A549 (cell line): Measurements from ENCODE around the gene MYDGF.

Experiments
- CBX2 ChIP-seq: fragments of 200-600 bp; sonication (generic); IDR thresholded peaks from 2 replicates; pipeline ENCODE4 v1.6.1; 2016; ENCODE audit warnings: low read depth, mild to moderate bottlenecking, borderline replicate concordance
- CEBPB ChIP-seq, 2 experiments: fragments of >200 bp in 1 of 2; sonication (Bioruptor Twin) in 1 of 2; formaldehyde crosslinking in 1 of 2; IDR thresholded peaks; 2 replicates each; pipeline ENCODE4 v1.6.1; 2012 to 2016
- EHMT2 ChIP-seq: fragments of 200-600 bp; sonication (generic); IDR thresholded peaks from 2 replicates; pipeline ENCODE4 v1.6.1; 2016; ENCODE audit warnings: antibody characterized with exemption, low read depth, mild to moderate bottlenecking, moderate library complexity
- KDM1A ChIP-seq: fragments of 200-600 bp; sonication (generic); IDR thresholded peaks from 2 replicates; pipeline ENCODE4 v1.6.1; 2016; ENCODE audit warnings: low read depth, mild to moderate bottlenecking
- MAX ChIP-seq: IDR thresholded peaks from 2 replicates; pipeline ENCODE4 v1.6.1; 2012
- MAZ ChIP-seq: fragments of 150-350 bp; IDR thresholded peaks from 2 replicates; pipeline ENCODE4 v1.6.1; 2014; ENCODE audit warnings: antibody characterized with exemption, low read depth, low read length, borderline replicate concordance
- NR3C1 ChIP-seq: fragments of >200 bp; sonication (Bioruptor Twin); formaldehyde crosslinking; IDR thresholded peaks from 3 replicates; pipeline ENCODE4 v1.6.1; 2017
- POLR2A ChIP-seq: IDR thresholded peaks from 2 replicates; pipeline ENCODE4 v1.6.1; 2012; ENCODE audit warnings: mild to moderate bottlenecking, low read length
- RFX5 ChIP-seq: fragments of 450-650 bp; IDR thresholded peaks from 2 replicates; pipeline ENCODE4 v1.7.1; 2014; ENCODE audit warnings: antibody characterized with exemption, mild to moderate bottlenecking, moderate library complexity
- USF2 ChIP-seq: fragments of 450-650 bp; IDR thresholded peaks from 2 replicates; pipeline ENCODE4 v1.6.1; 2014; ENCODE audit warnings: antibody characterized with exemption
- TF ChIP-seq, protein P1 (sequence below): fragments of >200 bp; sonication (Bioruptor Twin); formaldehyde crosslinking; IDR thresholded peaks from 3 replicates; pipeline ENCODE4 v1.5.1; 2016

DNA sequence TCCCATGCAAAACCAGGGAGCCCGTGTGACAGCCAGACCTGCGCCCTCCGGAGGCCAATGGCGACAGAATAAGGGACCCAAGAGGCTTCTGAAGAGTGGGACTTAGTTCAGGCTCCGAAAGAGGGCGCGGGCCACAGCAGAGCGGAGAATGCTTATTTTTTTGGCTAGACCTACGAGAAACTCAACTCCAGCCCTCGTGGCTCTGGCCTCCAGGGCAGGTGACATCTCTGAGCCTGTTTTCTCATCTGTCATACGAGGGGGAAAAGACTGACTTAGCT lies 30.5 kb upstream of the MYDGF start:
- TF ChIP-seq, protein P1, sequence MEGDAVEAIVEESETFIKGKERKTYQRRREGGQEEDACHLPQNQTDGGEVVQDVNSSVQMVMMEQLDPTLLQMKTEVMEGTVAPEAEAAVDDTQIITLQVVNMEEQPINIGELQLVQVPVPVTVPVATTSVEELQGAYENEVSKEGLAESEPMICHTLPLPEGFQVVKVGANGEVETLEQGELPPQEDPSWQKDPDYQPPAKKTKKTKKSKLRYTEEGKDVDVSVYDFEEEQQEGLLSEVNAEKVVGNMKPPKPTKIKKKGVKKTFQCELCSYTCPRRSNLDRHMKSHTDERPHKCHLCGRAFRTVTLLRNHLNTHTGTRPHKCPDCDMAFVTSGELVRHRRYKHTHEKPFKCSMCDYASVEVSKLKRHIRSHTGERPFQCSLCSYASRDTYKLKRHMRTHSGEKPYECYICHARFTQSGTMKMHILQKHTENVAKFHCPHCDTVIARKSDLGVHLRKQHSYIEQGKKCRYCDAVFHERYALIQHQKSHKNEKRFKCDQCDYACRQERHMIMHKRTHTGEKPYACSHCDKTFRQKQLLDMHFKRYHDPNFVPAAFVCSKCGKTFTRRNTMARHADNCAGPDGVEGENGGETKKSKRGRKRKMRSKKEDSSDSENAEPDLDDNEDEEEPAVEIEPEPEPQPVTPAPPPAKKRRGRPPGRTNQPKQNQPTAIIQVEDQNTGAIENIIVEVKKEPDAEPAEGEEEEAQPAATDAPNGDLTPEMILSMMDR = no peak
- TF ChIP-seq CEBPB (IDR thresholded peaks at IDR 0.05) = no peak
- TF ChIP-seq CBX2 = no peak
- TF ChIP-seq USF2 = no peak
- TF ChIP-seq KDM1A = no peak
- TF ChIP-seq EHMT2 = no peak
- no peak for TF ChIP-seq NR3C1
- TF ChIP-seq RFX5 = no peak
- TF ChIP-seq POLR2A = no peak
- no peak for TF ChIP-seq MAX
- TF ChIP-seq MAZ = no peak
